Activated T-cell treated with anti-CD3 and anti-CD28 coated beads, Interleukin-2, amount 50 U/mL, for 24 hours (primary cell): ENCODE data around the gene TSSC4.
A peak's percentile ranks its signal among the peaks of the same experiment; 100 is the strongest.

Experiments
- DNase-seq: peaks from one replicate; pipeline ENCODE4 v3.0.0-alpha.2; 2020
- H3K27ac Mint-ChIP-seq: 2 replicates; pipeline ENCODE4 v1.8.0; 2020; ENCODE audit warnings: mild to moderate bottlenecking, mixed read lengths
- H3K27me3 Mint-ChIP-seq: 2 replicates; pipeline ENCODE4 v1.8.0; 2020; ENCODE audit warnings: mixed read lengths
- H3K36me3 Mint-ChIP-seq: 2 replicates; pipeline ENCODE4 v1.8.0; 2020; ENCODE audit warnings: low read depth, mixed read lengths
- H3K4me1 Mint-ChIP-seq: 2 replicates; pipeline ENCODE4 v1.8.0; 2020; ENCODE audit warnings: low read depth, mixed read lengths
- H3K4me3 Mint-ChIP-seq: 2 replicates; pipeline ENCODE4 v1.8.0; 2020; ENCODE audit warnings: mild to moderate bottlenecking, moderate library complexity, mixed read lengths
- H3K9me3 Mint-ChIP-seq: 2 replicates; pipeline ENCODE4 v1.8.0; 2020; ENCODE audit warnings: mixed read lengths

Gene TSSC4

DNA sequence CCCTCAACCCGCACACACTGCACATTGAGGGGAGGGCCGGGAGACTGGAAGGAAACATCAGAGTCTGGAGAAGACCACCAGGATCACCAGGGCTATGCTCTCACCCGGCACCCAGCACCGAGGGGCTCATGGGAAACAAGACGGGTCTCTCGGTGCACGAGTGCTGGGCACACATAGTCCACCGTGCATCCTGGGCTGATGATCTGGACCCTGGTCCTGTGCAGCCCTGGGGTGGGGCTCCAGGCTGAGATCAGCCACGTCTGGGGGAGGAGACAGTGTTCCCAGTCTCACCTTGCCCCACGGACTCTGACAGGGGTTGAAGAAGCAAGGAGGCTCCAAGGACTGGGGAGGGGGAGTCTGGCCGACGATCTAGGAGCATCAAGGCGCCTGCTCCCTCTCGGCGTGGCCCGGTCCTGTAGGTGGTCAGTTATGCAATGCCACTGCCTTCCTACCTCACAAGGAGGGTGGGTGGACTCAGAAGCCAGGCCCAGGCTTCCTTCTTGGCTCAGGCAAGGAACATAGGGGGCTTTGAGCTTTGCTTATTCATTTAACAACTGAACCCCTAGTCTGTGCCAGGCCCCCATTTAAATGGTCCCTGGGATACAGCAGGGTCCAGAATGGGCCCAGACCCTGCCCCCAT lies 34.9 kb upstream of the TSSC4 start:
- H3K9me3 Mint-ChIP-seq, result no peaks in the 10 kb centered on the region
- no peaks in the 10 kb centered on the region for H3K27me3 Mint-ChIP-seq
- no peaks in the 10 kb centered on the region for H3K4me1 Mint-ChIP-seq

DNA sequence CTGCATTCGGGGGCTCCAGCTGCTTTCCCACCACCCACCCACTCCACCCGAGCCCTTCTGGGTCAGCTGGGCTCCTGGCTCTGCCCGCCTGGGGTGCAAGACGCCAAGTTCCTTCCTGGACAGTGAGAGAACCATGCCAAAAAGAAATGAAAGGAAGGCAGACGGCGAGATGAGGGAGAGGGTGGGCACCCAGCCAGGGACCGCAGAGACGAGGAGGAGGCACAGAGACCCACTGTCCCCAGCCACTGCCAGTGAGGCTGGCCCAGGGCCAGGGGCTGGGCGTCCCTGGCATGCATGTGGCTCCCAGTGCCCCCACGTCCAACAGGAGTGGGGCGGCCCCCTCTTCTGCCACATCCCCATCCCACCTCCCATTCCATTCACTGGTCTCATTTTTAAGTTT lies 34.3 kb upstream of the TSSC4 start:
- no peaks in the 10 kb centered on the region for H3K36me3 Mint-ChIP-seq

More for the DNA sequence above, 34.9 kb upstream of the TSSC4 start:
- Mint-ChIP-seq H3K27ac (no peak overlapping the region), H3K4me3 (no peak overlapping the region), H3K36me3 (no peaks in the 10 kb centered on the region)
- no peak for DNase-seq

DNA sequence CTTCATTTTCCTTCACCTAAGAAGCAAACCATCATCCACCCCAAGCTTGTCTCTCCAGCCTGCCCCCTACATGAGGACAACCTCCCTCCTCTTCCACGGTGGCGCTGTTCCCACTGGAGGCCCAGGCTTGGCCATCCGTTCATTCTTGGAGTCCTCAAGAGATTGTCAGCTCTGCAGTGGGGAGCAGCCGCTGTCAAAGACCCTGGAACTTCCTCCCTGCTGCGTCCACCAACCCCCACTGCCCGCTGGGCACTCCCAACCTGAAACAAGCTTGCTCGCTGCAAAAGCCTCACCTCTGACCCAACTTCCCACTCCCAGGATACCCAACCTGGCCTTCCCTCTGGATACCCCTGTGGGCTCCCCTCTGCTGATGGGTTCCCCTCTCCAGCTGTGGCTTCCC lies 33.8 kb upstream of the TSSC4 start:
- Mint-ChIP-seq H3K27ac (no peak overlapping the region), H3K27me3 (no peaks in the 10 kb centered on the region), H3K9me3 (no peaks in the 10 kb centered on the region)

More for the DNA sequence above, 34.3 kb upstream of the TSSC4 start:
- H3K27me3 Mint-ChIP-seq, result no peaks in the 10 kb centered on the region
- DNase-seq, result no peak
- no peak overlapping the region for H3K27ac Mint-ChIP-seq
- H3K4me1 Mint-ChIP-seq, result no peaks in the 10 kb centered on the region
- no peak overlapping the region for H3K4me3 Mint-ChIP-seq
- H3K9me3 Mint-ChIP-seq, result no peaks in the 10 kb centered on the region

DNA sequence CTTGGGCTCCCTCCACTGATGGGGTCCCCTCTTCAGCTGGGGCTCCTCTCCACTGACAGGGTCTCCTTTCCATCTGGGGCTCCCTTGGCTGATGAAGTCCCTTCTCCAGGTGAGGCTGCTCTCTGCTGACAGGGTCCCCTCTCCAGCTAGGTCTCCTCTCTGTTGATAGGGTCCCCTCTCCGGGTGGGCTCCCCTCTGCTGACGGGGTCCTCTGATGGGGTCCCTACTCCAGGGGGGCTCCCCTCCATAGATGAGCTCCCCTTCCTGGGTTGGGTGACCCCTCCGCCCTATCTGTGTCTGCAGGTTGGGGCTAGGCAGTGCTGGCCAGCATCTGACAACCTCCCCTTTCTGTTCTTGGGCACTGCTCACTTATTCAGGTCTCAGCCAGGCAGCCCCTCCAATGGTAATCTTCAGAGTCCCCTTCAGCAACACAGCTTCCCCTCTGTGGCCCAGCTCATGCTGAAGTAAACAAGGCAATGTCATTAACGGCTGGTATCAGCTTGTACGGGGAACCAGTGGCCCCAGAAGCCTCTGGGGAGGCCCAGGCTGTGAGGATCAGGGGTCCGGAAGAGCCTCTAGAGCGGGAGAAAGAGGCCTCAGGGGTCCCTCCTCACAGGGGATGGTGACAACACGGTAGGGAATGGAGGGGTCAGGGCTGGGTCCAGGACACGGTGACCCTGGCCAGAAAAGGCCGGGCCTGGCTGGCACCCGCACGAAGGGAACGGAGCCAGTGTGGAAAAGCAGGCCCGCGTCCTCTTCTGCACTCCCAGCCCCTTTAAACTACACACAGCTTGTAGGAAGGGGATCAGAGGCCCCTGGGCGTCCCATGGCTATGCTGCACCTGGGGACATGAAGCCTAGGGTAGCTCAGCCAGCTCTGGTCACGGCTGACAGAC lies 33.0 kb upstream of the TSSC4 start:
- Mint-ChIP-seq H3K36me3 (no peaks in the 10 kb centered on the region), H3K4me1 (no peaks in the 10 kb centered on the region), H3K27ac (no peak overlapping the region), H3K9me3 (no peaks in the 10 kb centered on the region), H3K27me3 (no peaks in the 10 kb centered on the region), H3K4me3 (no peak overlapping the region)
- DNase-seq, result no peak

More for the DNA sequence above, 33.8 kb upstream of the TSSC4 start:
- Mint-ChIP-seq H3K4me1 (no peaks in the 10 kb centered on the region), H3K4me3 (no peak overlapping the region), H3K36me3 (no peaks in the 10 kb centered on the region)
- DNase-seq, result no peak

DNA sequence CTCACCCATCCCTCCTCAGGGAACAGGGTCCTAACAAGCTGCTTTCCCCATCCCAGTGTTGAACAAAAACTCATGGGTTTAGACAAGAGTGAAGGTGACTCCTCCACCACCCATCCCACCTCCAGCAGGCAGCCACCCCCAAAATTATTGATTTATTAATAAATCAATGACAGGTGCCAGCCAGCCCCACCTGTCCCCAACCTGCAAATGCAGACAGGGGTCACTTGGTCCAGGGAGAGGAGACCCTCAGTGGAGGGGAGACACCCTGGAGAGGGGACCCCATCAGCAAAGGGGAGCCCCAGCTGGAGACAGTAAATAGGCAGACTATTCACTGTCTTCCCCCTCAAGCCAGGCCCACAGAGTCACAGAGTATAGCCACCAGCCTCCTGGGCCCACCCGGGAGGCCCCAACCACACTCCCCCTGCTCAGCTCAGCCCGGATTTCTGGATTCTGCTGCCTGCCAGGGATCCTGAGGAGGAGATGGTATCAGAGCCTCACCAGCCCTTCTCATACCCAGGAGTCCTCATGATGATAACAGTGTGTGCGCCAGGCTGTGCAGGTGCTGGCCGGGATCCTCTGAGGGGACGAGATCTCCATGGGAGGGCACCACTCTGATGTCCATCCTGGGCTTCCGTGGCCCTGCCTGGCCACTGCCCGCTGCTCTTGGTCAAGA lies 32.2 kb upstream of the TSSC4 start:
- H3K27ac Mint-ChIP-seq, result no peak overlapping the region
- H3K9me3 Mint-ChIP-seq, result no peaks in the 10 kb centered on the region
- no peaks in the 10 kb centered on the region for H3K4me1 Mint-ChIP-seq
- H3K4me3 Mint-ChIP-seq, result no peak overlapping the region
- no peaks in the 10 kb centered on the region for H3K27me3 Mint-ChIP-seq
- H3K36me3 Mint-ChIP-seq, result no peaks in the 10 kb centered on the region
- no peak for DNase-seq

DNA sequence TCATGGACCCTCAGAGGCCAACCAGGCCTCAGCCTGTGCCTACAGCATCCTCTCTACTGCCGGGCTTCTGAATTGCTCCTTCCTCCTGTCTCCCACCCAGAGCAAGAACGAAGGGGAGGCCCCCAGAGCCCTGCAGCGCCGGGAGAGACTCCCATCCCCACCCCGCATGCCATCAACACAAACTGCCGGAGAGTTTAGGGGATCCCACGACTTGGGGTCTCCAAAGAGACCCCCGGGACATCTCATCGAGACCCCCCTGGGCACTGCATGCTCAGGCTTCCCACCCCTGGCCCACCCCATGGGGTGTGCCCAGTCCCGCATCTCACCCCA lies 31.7 kb upstream of the TSSC4 start:
- Mint-ChIP-seq H3K4me3 (no peak overlapping the region), H3K4me1 (no peaks in the 10 kb centered on the region), H3K9me3 (no peaks in the 10 kb centered on the region), H3K36me3 (no peaks in the 10 kb centered on the region), H3K27ac (no peak overlapping the region), H3K27me3 (no peaks in the 10 kb centered on the region)
- no peak for DNase-seq

DNA sequence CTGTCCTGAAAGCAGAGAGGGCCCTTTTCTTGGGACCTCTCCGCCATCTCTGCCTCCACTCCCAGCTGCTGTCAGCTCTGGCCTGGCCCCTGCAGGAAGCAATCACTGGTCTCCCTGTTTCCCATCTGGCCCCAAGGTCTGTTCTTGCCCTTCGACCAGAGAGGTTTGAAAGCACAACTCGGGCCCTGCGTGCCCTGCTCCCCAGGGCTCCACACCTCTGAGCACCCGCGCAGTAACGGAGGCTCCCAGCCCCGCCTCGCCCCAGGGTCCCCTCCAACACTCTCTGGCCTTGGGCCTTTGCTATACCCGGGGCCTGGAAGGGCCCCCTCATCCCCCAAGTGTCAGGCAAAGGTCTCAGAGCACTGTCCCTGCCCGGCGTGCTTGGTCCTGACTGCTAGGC lies 31.2 kb upstream of the TSSC4 start:
- no peaks in the 10 kb centered on the region for H3K27me3 Mint-ChIP-seq
- no peaks in the 10 kb centered on the region for H3K9me3 Mint-ChIP-seq
- no peak overlapping the region for H3K27ac Mint-ChIP-seq
- no peaks in the 10 kb centered on the region for H3K4me1 Mint-ChIP-seq
- DNase-seq, result no peak
- H3K36me3 Mint-ChIP-seq, result no peaks in the 10 kb centered on the region
- H3K4me3 Mint-ChIP-seq, result no peak overlapping the region

DNA sequence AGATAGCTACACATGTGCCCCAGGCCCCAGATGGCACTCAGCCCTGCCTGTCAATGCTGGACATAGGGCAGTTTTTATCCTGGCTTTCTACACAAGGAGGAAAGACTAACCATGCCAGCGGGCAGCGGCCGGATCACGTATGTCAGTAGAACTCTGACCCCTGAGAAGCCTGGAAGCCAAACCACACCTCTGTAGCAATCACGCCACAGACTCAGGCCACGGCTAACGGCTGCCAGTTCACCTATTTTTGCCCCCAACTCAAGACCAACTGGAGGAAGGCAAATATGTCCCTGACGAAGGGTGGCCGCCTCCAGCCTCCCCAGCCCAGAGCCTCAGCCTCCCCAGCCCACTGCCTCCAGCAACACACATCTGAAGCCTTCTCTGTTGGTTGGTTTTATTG lies 30.7 kb upstream of the TSSC4 start:
- H3K9me3 Mint-ChIP-seq, result no peaks in the 10 kb centered on the region
- H3K27me3 Mint-ChIP-seq, result no peaks in the 10 kb centered on the region
- no peak overlapping the region for H3K4me3 Mint-ChIP-seq
- no peaks in the 10 kb centered on the region for H3K36me3 Mint-ChIP-seq
- no peak overlapping the region for H3K27ac Mint-ChIP-seq
- no peaks in the 10 kb centered on the region for H3K4me1 Mint-ChIP-seq
- no peak for DNase-seq

DNA sequence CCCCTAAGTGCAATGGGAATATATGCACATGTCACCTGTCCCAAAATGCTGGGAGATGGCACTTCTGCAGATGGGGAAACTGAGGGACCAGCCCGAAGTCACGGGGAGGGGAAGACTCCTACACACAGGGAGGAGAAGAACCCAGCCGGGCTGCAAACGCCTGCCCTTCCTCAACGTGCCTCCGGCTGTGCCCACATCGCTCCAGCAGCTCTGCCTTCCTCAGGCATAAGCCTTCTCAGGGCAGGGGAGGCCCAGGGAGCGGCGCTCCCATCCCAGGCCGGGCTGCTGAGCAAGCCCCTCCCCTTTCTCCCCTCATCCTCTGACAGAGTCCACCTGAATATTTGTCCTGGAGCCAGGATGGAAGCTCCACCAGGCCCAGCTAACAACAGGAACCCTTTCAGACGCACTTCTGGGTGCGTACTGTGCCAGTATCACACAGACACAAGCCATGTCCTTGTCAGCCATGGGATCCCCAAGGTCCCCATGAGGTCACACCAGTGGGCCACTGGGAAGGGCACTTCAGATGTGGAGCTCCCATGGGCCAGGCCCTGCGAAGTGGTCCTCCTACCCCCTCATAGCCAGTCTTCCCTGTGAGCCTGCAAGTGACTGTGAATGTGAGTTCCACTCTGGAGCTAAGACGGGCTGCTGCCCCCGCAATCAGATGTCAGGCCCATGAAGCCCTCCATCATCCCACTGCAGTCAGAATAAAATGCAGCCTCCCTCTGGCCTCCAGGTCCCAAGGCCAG lies 25.9 kb upstream of the TSSC4 start:
- Mint-ChIP-seq H3K36me3 (peaks cover 10% of the 10 kb centered on the region), H3K27ac (no peak overlapping the region), H3K27me3 (no peaks in the 10 kb centered on the region), H3K4me1 (peaks cover 18% of the 10 kb centered on the region), H3K4me3 (no peak overlapping the region), H3K9me3 (no peaks in the 10 kb centered on the region)
- no peak for DNase-seq

DNA sequence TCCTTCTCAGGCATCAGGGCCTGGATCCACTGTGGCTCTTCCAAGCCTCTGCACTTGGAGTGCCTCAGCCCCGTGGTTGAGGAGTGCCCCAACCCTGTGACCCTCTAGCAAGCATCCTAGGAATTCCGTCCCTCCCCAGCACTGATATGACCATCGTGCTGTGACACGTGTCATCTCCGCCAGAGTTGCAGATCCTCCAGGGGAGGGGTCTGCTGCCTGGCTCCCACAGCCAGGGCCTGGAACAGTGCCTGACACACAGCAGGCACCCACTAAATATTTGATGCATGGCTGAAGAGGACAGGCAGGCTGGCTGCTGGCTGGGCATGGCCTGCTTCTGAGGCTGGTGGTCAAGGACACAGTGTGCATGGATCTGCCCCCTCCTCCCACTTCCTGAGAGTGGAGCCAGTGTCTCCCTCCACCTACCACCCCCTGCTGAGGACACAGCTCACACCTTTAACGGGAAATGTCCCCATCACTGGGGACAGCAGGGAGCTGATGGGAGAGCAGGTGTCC lies 25.2 kb upstream of the TSSC4 start:
- Mint-ChIP-seq H3K27me3 (no peaks in the 10 kb centered on the region), H3K4me3 (no peak overlapping the region), H3K4me1 (peaks cover 26% of the 10 kb centered on the region), H3K36me3 (peaks cover 16% of the 10 kb centered on the region), H3K27ac (no peak overlapping the region), H3K9me3 (no peaks in the 10 kb centered on the region)
- no peak for DNase-seq

DNA sequence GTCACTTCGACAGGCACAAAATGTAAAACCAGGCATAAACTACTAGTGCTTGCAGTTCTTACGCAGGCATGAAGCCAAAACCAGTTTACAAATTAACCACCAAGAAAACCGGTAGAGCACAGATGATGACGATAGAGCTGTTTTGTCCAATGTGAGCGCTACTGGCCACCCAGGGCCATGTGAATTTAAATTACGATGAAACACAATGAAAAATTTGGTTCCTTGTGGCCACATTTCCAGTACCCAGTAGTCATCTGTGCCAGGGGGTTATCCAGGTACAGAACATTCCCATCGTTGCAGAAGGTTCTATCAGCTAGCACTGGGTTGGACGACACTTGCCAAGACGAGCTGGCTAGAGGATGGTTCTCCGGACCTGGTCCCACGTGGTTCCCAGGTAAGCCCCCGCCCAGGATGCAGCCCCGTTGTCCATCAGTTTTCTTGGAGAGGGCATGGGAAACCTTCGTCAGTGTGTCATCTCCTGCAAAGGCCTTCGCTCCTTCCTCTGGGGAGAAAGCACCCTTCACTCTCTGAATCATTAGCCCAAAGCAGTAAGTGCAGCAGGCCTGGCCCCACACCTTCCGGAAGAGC lies 24.5 kb upstream of the TSSC4 start:
- Mint-ChIP-seq H3K4me3 (peak overlapping the region; percentile 54), H3K27me3 (no peaks in the 10 kb centered on the region), H3K4me1 (peaks cover 33% of the 10 kb centered on the region), H3K27ac (no peak overlapping the region), H3K36me3 (peaks cover 23% of the 10 kb centered on the region), H3K9me3 (no peaks in the 10 kb centered on the region)
- DNase-seq, result no peak

DNA sequence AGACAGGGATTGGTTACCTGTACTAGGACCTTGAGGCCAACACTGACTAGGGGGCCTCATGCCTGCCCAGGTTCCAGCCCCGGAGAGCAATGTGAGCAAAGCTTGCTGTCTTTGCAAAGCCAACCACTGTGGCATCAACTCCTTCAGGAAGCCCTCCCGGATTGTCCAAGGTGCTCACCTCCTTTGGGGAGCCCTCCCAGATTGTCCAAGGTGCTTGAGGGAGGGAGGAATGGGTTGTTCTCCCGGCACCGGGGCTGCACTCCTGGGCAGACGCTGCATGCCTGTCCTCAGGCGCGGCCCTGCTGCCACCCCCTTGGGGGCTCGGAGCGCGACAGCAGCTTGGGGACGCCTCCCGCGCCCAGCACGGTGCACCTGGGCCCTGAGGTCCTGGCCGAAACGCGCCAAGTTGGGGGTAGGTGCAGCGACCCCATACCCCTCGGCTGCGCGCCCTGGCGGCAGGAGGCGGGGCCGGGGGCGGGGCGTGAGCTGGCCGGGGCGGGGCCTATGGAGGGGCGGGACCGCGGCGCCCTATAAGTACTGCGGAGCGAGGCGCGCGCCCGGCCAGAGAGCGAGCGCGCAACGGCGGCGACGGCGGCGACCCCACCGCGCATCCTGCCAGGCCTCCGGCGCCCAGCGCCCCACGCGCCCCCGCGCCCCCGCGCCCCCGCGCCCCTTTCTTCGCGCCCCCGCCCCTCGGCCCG lies 23.6 kb upstream of the TSSC4 start, which contains the start of gene CD81:
CD81 (plus strand) TSS at position 560 of the 701 bp plus-strand sequence. CDS start 240 bp downstream, outside the sequence.
- peak; percentile 85 for DNase-seq
- Mint-ChIP-seq H3K27ac (peak within 1 kb of the TSS; percentile 90), H3K4me3 (peak within 1 kb of the TSS; percentile 90), H3K36me3 (peaks cover 26% of the 10 kb centered on the region), H3K4me1 (peaks cover 39% of the 10 kb centered on the region), H3K9me3 (no peaks in the 10 kb centered on the region), H3K27me3 (no peaks in the 10 kb centered on the region)
